Kidney tubule cell (primary cell): Measurements from ENCODE around the gene TTLL11.
A peak's percentile ranks its signal among the peaks of the same experiment; 100 is the strongest.

Experiments
- DNase-seq: peaks from one replicate; pipeline ENCODE4 v3.0.0-alpha.2; 2018; ENCODE audit warnings: low spot score

Gene TTLL11

DNA sequence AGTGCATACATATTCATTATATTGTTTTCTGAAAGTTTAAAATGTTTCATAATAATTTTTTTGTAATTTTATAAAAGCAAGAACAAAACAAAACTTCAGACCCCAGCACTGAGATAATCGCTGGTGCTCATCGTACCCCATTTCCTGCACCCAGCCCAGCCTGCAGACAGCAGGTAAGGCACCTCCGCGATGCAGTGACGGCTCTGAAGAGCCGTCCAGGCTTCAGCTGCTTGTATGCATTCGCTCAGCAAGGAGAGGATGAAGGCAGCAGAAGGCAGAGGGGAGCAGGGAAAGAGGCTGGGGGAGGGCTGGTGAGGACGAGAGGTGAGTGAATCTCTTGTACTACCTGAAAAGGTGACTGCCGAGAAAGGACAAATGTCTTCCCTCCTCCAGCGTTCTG, 153.5 kb downstream of the TTLL11 start:
- no peak for DNase-seq

DNA sequence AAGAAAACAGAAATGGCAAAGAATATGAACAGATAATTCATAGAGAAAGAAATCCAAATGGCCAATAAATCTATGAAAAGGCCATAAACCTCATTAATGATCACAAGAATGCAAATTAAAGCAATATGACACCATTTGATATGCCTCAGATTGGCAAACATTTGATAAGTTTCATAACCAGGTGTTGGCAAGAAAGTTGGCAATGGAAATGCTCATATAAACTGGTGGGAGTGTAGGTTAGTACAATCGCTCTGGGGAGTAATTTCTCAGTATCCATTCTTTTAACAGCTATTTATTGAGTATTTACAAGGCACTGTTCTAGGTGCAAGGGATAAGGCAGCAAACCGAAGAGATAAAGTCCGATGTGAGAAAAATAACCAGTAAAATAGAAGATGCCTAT, 154.5 kb downstream of the TTLL11 start:
- DNase-seq = no peak

DNA sequence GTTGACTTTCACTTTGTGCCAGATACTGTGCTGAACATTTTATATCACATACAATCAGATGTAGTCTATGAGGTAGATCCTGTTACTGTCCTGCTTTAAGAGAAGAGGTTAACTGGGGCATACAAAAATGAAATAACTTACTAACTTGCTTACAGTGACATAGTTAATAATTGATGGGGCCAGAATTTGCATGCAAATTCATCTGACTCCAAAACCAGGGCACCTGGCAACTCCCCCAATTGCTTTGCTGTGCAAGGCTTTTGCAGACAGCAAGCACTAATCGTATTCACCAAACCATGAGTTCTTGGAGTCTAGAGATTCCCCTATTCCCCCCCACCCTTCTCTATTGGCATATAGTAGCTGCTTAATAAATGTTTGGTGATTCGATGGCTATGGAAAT, 155.9 kb downstream of the TTLL11 start:
- DNase-seq = peak; percentile 21

DNA sequence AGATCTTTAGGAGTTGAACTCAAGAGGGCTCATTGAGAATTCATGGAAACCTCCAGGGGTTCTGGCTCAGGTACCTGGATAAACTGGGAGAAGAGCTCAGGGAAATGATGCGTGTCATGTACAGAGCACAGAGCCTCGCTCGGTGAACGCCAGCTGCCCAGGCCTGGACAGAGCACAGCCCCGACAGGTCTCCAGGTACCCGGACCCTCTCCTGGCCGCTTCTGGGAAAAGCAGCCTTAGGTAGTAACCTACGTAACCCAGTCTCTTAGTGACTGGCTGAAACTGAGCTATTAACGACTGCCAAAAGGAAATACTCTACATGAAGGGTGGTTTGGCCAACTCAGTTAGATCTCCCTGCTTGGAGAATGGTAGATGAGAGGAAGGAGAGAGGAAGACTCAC, 157.4 kb downstream of the TTLL11 start:
- DNase-seq = no peak

DNA sequence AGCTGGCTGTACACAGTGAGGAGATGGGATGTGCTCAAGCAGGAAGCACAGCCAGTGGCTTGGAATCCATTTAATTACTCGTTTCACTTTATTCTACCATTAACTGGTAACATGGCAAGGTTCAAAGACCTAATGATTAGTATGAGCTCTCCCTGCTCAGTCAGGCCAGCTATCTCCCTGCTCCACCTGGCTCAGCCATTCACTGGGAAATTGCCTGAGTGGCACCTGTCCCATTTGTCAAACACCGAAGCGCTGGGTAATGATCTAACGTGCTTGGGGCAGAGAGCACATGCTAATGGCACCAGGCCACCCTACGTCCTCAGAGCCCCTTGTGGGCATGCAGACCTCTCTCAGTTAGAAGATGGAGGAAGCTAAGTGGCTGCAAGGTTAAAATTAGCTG, 162.2 kb downstream of the TTLL11 start:
- no peak for DNase-seq

GRCh38 chr9:121929893-121930875, 162.9 kb downstream of the TTLL11 start:
- no peak for DNase-seq

- DNase-seq = no peak
These were observed 165.5 kb downstream of the TTLL11 start for GRCh38 chr9:121927636-121928035.

GRCh38 chr9:121927081-121927480, 166.0 kb downstream of the TTLL11 start:
- DNase-seq = no peak

- no peak for DNase-seq
These were observed 166.7 kb downstream of the TTLL11 start for GRCh38 chr9:121926351-121926801.

- DNase-seq = no peak
These were observed 167.2 kb downstream of the TTLL11 start for GRCh38 chr9:121925935-121926334.

GRCh38 chr9:121924700-121925099, 168.4 kb downstream of the TTLL11 start:
- no peak for DNase-seq

DNA sequence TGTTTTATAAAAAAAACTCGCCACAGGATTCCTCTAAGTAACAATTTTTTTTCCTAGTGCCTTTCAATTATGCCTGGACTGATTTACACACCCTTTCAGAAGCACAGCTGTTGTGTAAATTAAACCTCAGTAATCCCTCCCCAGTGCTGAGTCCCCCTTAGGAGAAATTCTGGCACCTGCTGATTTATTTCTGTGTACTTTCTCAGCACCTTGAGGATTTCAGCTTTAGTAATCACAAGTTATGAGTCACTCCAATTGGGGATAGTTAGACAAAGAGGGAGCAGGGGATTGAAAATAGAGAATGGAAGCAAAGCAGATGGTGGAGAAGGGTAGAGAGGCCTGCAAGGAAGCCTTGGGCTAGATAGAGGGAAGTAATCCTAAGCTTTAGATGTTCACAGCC, 171.7 kb downstream of the TTLL11 start:
- DNase-seq = peak; percentile 19

DNA sequence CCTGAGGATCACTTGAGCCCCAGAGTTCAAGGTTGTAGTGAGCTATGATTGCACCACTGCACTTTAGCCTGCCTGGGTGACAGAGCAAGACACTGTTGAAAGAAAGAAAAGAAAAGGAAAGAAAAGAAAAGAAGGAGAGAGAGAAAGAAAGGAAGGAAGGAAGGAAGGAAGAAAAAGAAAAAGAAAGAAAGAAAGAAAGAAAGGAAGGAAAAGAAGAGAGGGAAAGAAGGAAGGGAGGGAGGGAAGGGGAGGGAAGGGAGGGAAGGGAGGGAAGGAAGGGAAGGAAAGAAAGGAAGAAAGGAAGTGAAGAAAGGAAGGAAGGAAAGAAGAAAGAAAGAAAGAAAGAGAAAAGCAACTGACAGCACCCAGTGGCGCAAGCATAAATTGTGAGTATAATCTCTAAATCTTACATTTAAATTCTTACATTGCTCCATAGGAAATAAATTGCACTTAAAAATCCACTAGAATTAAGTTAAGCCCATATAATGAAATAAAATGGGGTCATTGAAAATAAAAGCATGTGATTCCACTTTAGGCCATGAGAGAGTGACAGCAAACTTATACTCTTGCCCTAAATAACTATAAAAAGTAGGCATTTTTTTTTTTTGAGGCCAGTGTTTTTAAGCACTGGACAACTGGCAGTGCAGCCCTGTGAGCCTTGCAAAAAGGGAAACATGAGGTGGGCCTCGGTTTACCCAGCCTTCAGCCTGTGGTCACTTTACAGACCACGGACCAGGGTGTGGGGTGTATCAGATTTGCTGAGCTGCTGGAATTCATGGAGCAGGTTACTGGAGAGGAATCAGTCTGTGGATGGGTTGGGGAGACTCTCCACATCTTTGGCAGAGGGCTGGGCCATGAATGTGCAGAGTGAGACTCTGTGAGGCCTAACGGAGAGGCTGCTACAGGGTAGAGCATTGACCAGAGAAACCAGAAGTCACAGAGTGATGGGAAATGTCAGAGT, 175.5 kb downstream of the TTLL11 start:
- no peak for DNase-seq

DNA sequence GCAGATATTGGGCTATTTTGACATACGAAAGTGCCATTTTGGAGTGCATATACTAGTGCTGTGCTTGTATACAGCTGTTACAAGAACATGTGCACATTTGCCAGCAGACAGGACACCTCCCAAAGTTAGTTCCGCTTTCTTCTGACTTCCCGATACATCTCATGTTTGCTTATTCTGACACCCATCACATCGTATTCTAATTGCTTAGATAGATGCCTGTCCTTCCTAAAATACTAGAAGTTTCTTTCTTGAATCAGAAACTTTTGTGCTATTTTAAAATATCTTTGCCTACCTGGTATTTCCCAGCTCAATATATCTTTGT, 177.8 kb downstream of the TTLL11 start:
- DNase-seq = no peak

- DNase-seq = no peak
These were observed 178.4 kb downstream of the TTLL11 start for GRCh38 chr9:121914604-121915303.

DNA sequence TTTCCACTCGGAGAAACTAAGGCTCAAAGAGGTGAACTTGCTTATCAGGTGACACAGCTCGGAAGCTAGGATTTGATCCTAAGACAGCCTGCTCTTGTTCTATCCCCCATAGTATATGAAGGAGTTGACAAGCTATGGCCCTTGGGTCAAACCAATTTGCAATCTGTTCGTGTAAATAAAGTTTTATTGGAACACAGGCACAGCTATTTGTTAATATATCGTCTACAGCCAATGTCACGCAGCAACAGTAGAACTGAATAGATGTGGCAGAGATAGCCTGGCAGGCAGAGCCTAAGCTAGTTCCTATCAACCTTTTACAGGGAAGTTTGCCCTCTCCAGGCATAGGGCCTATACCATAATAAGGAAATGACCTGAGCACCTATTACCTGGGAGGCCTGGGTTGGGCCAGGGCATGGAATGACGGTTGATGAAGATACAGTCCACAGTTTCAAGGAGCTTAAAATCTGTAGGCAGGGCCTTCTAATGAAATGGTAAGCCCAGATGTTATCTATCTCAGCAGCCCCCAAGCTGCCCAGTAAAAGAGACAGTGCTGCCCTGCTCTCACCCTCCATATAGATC, 179.0 kb downstream of the TTLL11 start:
- DNase-seq = no peak

DNA sequence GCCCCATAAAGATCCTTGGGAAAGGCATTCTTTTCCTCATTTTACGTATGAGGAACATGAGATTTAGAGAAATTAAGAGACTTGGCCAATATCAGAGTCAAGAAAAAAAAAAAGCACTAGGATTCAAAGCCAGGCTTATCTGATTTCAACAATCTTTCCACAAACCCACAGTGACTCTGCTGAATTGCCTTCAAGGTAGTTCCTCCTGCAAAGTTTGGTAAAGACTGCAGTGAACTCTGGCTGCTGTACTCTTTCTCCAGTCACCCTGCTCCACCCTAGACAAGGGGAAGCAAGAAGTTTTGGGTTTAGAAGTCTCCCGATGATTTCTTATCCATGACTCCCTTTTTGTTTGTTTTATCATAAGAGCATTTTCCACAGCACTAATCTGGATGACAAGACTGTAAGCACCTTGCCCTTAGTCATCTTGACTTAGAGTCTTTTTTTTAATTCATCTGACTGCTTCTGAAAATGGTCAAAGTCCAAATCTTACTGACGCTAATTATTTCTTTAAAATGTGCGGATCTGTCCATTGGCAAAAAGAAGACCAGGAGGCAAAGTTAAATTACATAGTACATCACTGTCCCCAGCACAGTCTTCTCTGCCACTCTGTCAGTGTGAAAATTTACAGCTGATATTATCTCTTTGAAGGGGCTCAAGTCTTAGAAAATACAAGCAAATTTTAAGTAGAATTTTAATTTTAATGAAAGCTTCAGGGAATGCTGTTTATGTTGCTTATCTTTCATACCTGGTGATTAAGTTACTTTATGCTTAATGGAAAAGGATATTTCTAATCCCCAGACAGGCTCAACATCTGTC, 180.1 kb downstream of the TTLL11 start:
- DNase-seq = no peak

DNA sequence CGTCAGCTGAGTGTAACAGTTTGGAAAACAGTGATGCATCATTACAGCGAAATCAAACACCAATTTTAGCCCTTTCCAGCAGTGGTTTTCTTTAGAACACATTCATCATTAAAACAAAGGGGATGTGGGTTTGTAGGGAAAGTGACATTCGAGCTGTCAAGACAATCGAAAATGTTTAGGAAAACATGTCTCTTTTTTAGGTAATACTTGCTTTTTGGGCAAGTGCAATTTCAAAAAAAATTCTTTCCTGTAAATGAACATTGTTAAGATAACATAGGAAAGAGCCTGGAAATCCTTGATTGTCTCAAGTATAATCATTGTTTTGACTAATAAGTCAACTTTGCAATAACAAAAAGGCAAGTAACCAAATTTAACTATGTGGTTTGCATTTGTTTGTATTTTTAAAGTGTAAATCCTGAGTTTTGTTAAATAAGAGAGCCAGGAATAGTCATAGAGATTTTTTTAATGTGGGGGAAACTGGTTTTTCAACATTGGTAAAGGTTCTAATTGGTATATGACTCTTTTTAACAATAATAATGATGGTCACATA, 182.5 kb downstream of the TTLL11 start:
- no peak for DNase-seq

DNA sequence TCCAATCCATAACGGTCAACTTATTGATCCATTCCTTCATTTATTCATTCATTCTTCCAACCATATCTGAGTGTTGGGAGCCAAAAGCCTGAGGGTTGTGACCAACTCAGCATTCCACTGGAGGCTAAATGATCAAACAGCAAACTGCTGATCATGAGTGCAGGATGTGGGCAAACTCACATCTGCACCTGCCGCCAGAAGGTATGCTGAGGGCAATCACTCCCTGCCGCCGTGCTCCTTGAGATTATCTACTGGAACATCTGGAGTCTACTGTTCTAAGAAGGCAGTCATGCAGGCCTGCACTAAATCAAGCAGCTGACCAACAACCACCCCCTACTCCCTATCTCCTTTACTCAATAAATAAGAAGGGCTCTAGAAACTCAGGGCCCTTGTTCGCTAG, 184.0 kb downstream of the TTLL11 start:
- DNase-seq = no peak

DNA sequence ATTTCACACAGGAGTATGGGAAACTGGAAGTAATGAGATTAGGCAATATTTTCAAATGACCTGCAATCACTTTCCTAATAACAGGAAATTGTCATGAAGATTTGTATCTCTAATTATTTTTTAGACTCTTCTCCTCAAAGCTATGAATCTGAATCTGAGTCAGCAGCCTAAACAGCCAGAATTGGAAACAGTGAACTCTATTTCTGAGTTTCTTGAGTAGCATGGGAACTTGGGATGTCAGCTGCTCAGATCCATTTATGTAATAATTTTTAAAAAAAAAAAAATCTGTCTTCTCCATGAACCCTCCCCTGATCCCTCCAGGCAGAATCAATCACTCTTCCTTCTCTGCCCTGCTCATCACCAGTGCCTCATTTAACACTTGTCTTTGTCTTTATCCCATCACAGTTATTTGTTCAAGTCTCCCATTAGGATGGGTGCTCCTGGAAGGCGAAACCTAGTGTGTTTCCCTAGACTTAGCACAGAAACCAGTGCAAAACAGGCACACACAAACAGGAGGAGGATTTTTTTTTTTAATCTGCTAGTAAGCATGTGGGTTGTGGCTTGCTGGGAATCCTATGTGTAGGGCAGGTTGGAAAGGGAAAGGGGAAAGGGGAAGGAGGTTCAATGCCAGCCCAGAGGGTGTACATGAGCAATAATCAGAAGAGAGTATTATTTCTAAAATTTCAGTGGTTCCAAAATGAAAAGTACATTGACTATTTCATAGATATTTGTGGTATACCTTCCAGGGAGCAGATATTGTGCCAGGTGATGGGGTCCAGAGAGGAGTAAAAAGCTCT, 186.8 kb downstream of the TTLL11 start:
- DNase-seq = no peak
